Medulla oblongata (tissue), 1 donor: Measurements from ENCODE around the gene TTC23.

Experiments
- DNase-seq: peaks from one replicate; pipeline ENCODE4 v3.0.0-alpha.2; 2015; ENCODE audit errors: extremely low spot score

The TTC23 gene, protein sequence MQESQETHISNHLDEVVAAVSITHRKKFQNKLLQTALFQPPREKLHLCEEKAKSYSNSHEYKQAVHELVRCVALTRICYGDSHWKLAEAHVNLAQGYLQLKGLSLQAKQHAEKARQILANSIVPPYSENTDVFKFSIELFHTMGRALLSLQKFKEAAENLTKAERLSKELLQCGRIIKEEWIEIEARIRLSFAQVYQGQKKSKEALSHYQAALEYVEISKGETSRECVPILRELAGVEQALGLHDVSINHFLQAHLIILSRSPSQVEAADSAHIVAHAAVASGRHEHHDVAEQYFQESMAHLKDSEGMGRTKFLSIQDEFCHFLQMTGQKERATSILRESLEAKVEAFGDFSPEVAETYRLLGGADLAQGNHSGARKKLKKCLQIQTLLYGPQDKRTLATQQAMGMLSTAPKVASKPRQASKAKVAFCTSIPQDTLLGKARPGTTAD

GRCh38 chr15:99249270-99249841 lies at the start of gene TTC23:
TTC23 (minus strand) TSS chr15:99249581; CDS start chr15:99228712, 20,869 bp downstream.
- DNase-seq, result peak; percentile 83

GRCh38 chr15:99296386-99296785 lies 47.0 kb upstream of the TTC23 start:
- no peak for DNase-seq

- DNase-seq, result no peak
Measured at GRCh38 chr15:99295840-99296239, 46.5 kb upstream of the TTC23 start.

- no peak for DNase-seq
Measured at GRCh38 chr15:99291643-99292042, 42.3 kb upstream of the TTC23 start.

DNA sequence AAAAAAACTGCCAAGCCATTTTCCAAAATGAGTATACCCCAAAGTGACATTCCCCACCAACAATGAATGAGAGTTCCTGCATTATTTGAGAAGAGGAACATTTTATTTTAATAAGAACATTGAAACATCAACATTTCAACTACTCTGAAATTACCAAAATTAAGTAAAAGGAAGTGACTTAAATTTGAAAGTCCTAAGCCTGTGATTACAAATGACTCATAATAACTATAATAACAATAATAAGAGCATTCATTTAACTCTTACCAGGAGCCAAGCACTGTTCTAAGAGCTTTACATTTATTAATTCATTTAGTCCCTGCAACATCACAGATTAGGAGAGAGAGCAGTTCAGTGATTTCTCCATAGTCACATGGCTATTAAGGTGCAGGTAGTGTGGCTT lies 34.3 kb upstream of the TTC23 start:
- no peak for DNase-seq

- no peak for DNase-seq
Measured at GRCh38 chr15:99282586-99282985, 33.2 kb upstream of the TTC23 start.

- DNase-seq, result no peak
Measured at GRCh38 chr15:99282121-99282520, 32.7 kb upstream of the TTC23 start.

- no peak for DNase-seq
Measured at GRCh38 chr15:99279827-99280226, 30.4 kb upstream of the TTC23 start.

GRCh38 chr15:99279290-99279689 lies 29.9 kb upstream of the TTC23 start:
- DNase-seq, result no peak

- no peak for DNase-seq
Measured at GRCh38 chr15:99275525-99276128, 26.2 kb upstream of the TTC23 start.

DNA sequence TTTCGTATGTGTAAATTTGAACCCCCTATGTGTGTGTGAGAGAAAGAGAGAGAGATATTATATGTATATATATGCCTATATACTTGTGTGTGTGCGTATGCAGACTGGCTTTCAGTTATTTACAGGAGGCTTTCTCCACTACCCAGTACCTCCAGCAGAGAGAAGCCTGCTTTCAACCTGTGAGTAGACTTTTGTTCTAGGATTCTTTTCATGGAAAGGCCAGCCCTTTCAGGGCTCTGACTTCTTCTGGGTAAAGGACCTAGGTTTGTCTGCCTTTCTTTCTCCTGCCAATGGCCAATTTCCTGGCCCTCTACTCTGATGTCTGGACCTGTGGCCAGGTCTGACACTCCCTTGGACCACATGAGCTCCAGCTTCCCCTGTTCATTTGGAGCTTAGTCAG lies 25.7 kb upstream of the TTC23 start:
- no peak for DNase-seq

- DNase-seq, result no peak
Measured at GRCh38 chr15:99273801-99274200, 24.4 kb upstream of the TTC23 start.

DNA sequence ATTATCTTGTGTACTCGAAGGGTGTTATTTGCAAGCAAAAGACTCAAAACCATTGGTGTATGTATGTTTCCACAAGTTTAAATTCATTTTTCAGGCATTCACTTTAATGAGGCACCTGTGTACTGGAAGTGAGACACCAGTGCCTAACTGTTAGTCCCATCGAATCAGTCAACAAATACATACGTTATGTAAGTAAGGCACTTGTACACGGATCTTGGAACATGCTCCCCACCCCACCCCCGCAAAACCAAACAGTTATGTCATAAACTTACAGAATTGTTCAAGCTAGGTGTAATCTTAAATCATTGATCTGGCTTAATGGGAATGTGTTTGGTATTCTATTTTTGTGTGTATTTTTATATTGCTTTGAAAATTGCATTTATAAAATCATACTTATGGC lies 19.1 kb upstream of the TTC23 start:
- DNase-seq, result no peak

GRCh38 chr15:99267957-99268356 lies 18.6 kb upstream of the TTC23 start:
- no peak for DNase-seq

DNA sequence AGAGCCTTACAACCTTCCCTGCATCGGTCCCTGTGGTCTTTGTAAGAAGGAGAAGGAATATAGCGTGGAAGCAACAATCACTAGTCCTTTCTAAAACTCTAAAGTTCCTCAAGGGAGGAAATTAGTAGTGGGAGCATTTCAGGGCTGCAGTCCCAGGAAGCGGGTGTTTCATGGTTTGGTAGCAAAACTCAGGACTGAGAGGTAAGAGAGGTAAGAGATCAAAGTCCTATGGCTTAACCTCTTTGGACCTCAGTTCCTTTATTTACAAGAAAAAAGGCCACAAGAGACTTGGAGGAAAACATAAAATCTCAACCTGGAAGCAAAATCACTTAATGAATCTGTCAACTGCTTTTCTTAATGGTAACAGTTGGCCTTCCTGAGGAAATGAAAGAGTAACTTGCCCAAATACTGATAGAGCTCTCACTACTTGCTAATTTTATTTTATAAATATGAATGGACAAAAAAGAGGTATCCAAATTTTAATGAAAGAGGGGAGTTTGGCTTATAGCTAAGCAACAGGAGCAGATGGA lies 16.2 kb upstream of the TTC23 start:
- DNase-seq, result no peak

- no peak for DNase-seq
Measured at GRCh38 chr15:99264125-99264524, 14.7 kb upstream of the TTC23 start.

GRCh38 chr15:99257107-99257750 lies 7.8 kb upstream of the TTC23 start:
- no peak for DNase-seq

DNA sequence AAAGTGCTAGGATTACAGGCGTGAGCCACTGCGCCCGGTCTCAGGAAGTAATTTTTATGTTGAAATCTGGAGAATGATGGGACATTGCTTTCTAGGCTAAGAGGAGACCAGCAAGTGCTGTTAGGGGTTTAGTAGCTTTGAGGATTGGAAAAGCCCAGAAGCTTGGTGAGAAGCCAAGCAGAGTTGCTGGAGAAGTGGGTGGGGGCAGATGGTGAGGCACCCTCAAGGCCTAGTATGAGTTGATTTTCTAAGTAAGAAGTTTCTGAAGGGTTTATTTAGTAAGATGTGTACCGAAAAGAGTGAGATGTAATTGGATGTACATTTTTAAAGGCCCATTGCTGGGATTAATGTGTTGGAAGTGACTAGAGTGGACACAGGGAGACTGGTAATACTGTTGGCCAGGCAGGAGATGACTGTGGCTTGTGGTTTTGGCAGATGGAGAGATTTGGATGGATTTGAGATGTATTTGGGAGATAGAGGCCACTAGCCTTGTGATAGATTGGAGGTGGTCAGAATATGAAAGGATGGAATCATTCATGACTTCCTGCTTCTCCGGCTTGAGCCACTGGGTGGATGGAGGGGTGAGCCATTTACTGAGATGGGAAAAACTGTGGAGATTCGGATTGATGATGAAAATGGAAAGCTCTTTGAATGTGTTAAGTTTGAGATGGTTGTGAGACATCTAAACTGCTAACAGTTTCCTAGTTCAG lies 4.2 kb upstream of the TTC23 start:
- DNase-seq, result no peak

DNA sequence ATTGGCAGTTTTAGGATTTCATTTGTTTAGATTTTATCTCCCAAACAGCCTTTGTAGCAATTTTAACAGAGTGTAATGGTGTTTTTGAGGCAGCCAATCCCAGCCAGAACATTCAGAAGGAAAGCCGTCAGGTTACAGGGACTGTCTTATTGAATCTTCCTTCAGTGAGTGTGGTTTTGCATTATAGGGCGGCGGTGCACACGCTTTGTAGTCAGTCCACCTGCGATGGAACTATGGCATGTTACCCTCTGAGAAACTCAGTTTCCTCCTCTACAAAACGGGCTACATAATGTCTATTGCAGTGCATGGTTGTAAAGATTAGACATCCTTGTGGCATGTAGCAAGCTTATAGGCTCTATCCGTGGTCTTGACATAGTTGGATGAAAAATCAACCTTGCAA lies 2.9 kb upstream of the TTC23 start:
- DNase-seq, result peak; percentile 8

- DNase-seq, result peak; percentile 100
Measured at GRCh38 chr15:99250857-99251841, 1.8 kb upstream of the TTC23 start, which contains the start of gene LRRC28. LRRC28 (plus strand) TSS chr15:99251481; CDS start chr15:99255958, 4,477 bp downstream.
